Neural cell (in vitro differentiated cells): Measurements from ENCODE around the gene FAU. TPM values are rescaled to one million over a fixed set of nuclear protein-coding genes. Genes with fewer than 3 reads are reported as not detected.

Source experiments
- H2AFZ ChIP-seq: fragments of 200-600, 300-800 bp; sonication (generic), shearing (Covaris generic); 2 replicates; pipeline ENCODE4 v1.6.0; 2014; ENCODE audit warnings: low read depth, mild to moderate bottlenecking, antibody characterized with exemption, low read length, moderate library complexity
- H3F3A ChIP-seq: fragments of 200-600 bp; shearing (Covaris generic); 2 replicates; pipeline ENCODE4 v1.6.1; 2016; ENCODE audit warnings: mild to moderate bottlenecking, moderate library complexity, mixed read lengths, antibody characterized with exemption, low read length; ENCODE audit not compliant: insufficient read depth, poor library complexity, severe bottlenecking
- H3K27ac ChIP-seq: fragments of 200-600, 300-800 bp; sonication (generic), shearing (Covaris generic); 2 replicates; pipeline ENCODE4 v1.5.1; 2014; ENCODE audit warnings: mild to moderate bottlenecking, low read length, moderate library complexity
- H3K27me3 ChIP-seq: fragments of 300-800, 200-600 bp; sonication (generic), shearing (Covaris generic); 2 replicates; pipeline ENCODE4 v1.6.0; 2014; ENCODE audit warnings: mild to moderate bottlenecking, low read depth, low read length, moderate library complexity; ENCODE audit not compliant: insufficient read depth
- H3K36me3 ChIP-seq: fragments of 300-800, 200-600 bp; sonication (generic), shearing (Covaris generic); 2 replicates; pipeline ENCODE4 v1.5.1; 2014; ENCODE audit warnings: mild to moderate bottlenecking, antibody characterized with exemption, low read length, moderate library complexity; ENCODE audit not compliant: insufficient read depth
- H3K4me2 ChIP-seq: fragments of 300-800, 200-600 bp; sonication (generic), shearing (Covaris generic); 2 replicates; pipeline ENCODE4 v1.6.0; 2014; ENCODE audit warnings: mild to moderate bottlenecking, low read length
- H3K4me3 ChIP-seq: fragments of 300-800, 200-600 bp; sonication (generic), shearing (Covaris generic); 2 replicates; pipeline ENCODE4 v1.5.1; 2014; ENCODE audit warnings: mild to moderate bottlenecking, low read length, moderate library complexity
- H3K79me2 ChIP-seq: fragments of 200-600 bp; shearing (Covaris generic); replicated peaks from 2 replicates; pipeline ENCODE4 v1.6.0; 2014; ENCODE audit warnings: mild to moderate bottlenecking, low read length, moderate library complexity; ENCODE audit not compliant: insufficient read depth
- H3K9ac ChIP-seq: fragments of 300-800, 200-600 bp; sonication (generic), shearing (Covaris generic); 2 replicates; pipeline ENCODE4 v1.6.1; 2016; ENCODE audit warnings: mild to moderate bottlenecking, low read length, mixed read lengths
- H3K9me2 ChIP-seq: fragments of 200-600 bp; shearing (Covaris generic); 2 replicates; pipeline ENCODE4 v1.6.1; 2016; ENCODE audit warnings: mild to moderate bottlenecking, low read length, mixed read lengths; ENCODE audit not compliant: insufficient read depth
- H3K9me3 ChIP-seq: fragments of 200-600, 300-800 bp; sonication (generic), shearing (Covaris generic); 2 replicates; pipeline ENCODE4 v1.6.1; 2016; ENCODE audit warnings: mild to moderate bottlenecking, mixed run types, low read length, moderate library complexity, mixed read lengths
- H4K20me1 ChIP-seq: fragments of 200-600 bp; shearing (Covaris generic); 2 replicates; pipeline ENCODE4 v1.6.1; 2016; ENCODE audit warnings: mild to moderate bottlenecking, mixed run types; ENCODE audit not compliant: insufficient read depth
- EP300 ChIP-seq: fragments of 450-650 bp; conservative IDR thresholded peaks from 2 replicates; pipeline ENCODE4 v1.6.1; 2014; ENCODE audit warnings: antibody characterized with exemption, mild to moderate bottlenecking, moderate library complexity; ENCODE audit not compliant: poor library complexity, severe bottlenecking
- EZH2 ChIP-seq: fragments of 200-600, 300-800 bp; shearing (Covaris generic), sonication (generic); IDR thresholded peaks from 2 replicates; pipeline ENCODE4 v1.6.1; 2014; ENCODE audit warnings: antibody characterized with exemption, low read length, borderline replicate concordance, mild to moderate bottlenecking; ENCODE audit not compliant: insufficient read depth, poor library complexity, severe bottlenecking
- MXI1 ChIP-seq: fragments of 450-650 bp; conservative IDR thresholded peaks from 2 replicates; pipeline ENCODE4 v1.6.1; 2014; ENCODE audit warnings: antibody characterized with exemption, mild to moderate bottlenecking; ENCODE audit not compliant: poor library complexity, severe bottlenecking
- POLR2AphosphoS5 ChIP-seq: IDR thresholded peaks from 2 replicates; pipeline ENCODE4 v1.6.1; 2012
- RAD21 ChIP-seq: fragments of 450-650 bp; conservative IDR thresholded peaks from 2 replicates; pipeline ENCODE4 v1.6.1; 2014; ENCODE audit warnings: antibody characterized with exemption, mild to moderate bottlenecking, moderate library complexity
- SMC3 ChIP-seq: fragments of 450-650 bp; conservative IDR thresholded peaks from 2 replicates; pipeline ENCODE4 v1.6.1; 2014; ENCODE audit warnings: antibody characterized with exemption, mild to moderate bottlenecking, moderate library complexity; ENCODE audit not compliant: poor library complexity
- TAF1 ChIP-seq: IDR thresholded peaks from 2 replicates; pipeline ENCODE4 v1.6.1; 2012; ENCODE audit warnings: low read depth
- polyA plus RNA-seq: library from polyadenylated mRNA; depleted of rRNA; stranded (reverse); fragments of >200 nt; gene quantifications from 2 replicates; pipeline ENCODE4 v1.2.3, GENCODE V29; 2014
- TF ChIP-seq, protein P1 (sequence below): IDR thresholded peaks from 2 replicates; pipeline ENCODE4 v1.6.1; 2012; ENCODE audit warnings: borderline replicate concordance
- TF ChIP-seq, protein P2 (sequence below): fragments of 450-650 bp; IDR thresholded peaks from 2 replicates; pipeline ENCODE4 v1.5.1; 2014; ENCODE audit warnings: antibody characterized with exemption, mild to moderate bottlenecking, moderate library complexity; ENCODE audit not compliant: poor library complexity, severe bottlenecking

FAU gene
- polyA plus RNA-seq, 1 donor from 2014 or later: 420 TPM

DNA sequence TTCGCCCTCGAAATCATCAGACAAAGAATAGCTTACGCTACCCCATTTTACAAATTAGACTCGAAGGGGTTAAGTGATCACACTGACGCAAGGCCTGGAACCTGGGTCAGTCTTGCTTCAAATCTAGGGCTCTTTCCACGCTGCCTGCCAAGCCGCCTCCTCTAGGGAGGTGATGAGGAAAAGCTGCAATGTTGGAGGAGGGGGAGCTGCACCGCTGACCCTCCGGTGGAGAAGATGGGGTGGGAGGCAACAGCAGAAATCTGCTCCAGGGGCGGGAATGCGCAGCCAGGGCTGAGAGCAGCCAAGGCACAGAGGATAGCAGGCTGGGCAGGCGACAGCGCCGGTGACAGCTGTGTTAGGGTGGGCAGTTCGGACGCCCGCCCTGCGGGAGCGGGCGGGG, 11.8 kb upstream of the FAU start:
- no peaks in the 10 kb centered on the region for H3K27me3 ChIP-seq
- H2AFZ ChIP-seq: peak overlapping the region; percentile 87
- no peaks in the 10 kb centered on the region for H3K9me2 ChIP-seq
- H3K9ac ChIP-seq: peak overlapping the region; percentile 97
- H3K4me3 ChIP-seq: peak overlapping the region; percentile 100
- H4K20me1 ChIP-seq: no peaks in the 10 kb centered on the region
- peak overlapping the region; percentile 98 for H3K27ac ChIP-seq
- TF ChIP-seq TAF1 (no peak), MXI1 (no peak)
- H3K79me2 ChIP-seq: peaks cover 16% of the 10 kb centered on the region
- peaks cover 5% of the 10 kb centered on the region for H3F3A ChIP-seq
- H3K4me2 ChIP-seq: peak overlapping the region; percentile 95
- no peaks in the 10 kb centered on the region for H3K9me3 ChIP-seq
- no peaks in the 10 kb centered on the region for H3K36me3 ChIP-seq

DNA sequence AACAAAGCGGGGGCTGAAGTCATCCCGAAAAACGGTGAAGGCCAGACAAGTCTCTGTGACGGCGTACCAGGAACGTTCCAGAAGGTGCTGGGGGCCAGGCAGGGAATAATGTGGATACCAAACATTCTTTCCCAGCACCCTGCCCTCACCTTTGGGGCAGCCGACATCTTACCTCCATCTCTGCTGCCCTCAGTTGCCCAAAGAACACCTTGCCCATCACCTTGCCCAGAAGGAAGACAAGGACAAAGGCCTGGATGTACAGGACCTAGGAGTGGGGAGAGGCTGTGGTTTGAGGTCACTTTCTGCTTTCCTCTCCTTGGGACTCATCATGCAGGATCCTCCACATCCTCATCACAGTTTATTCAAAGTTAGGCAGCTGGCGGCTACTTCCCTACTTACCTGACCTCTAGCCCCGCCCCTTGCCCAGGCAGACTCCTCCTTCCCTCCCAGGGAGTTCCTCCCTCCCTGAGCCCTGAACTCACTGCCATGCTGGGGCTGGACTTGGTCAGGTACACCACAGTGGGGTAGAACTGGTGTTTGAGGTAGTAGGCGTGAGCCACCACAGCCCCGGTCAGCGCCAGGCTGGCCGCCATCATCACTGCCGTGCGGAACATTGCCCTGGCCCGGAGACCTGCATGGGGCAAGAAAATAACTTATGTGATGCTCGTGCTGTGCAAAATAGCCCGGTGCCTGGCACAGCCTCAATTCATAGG, 11.2 kb upstream of the FAU start:
- H3K36me3 ChIP-seq: no peaks in the 10 kb centered on the region
- H3K9me2 ChIP-seq: no peaks in the 10 kb centered on the region
- peak overlapping the region; percentile 100 for H3K4me3 ChIP-seq
- H3K27ac ChIP-seq: peak overlapping the region; percentile 98
- no peak overlapping the region for H2AFZ ChIP-seq
- H3F3A ChIP-seq: peaks cover 5% of the 10 kb centered on the region
- H4K20me1 ChIP-seq: no peaks in the 10 kb centered on the region
- TF ChIP-seq EP300 (no peak), SMC3 (no peak), TAF1 (no peak), POLR2AphosphoS5 (no peak), EZH2 (no peak), MXI1 (no peak), RAD21 (no peak)
- TF ChIP-seq, protein P1, sequence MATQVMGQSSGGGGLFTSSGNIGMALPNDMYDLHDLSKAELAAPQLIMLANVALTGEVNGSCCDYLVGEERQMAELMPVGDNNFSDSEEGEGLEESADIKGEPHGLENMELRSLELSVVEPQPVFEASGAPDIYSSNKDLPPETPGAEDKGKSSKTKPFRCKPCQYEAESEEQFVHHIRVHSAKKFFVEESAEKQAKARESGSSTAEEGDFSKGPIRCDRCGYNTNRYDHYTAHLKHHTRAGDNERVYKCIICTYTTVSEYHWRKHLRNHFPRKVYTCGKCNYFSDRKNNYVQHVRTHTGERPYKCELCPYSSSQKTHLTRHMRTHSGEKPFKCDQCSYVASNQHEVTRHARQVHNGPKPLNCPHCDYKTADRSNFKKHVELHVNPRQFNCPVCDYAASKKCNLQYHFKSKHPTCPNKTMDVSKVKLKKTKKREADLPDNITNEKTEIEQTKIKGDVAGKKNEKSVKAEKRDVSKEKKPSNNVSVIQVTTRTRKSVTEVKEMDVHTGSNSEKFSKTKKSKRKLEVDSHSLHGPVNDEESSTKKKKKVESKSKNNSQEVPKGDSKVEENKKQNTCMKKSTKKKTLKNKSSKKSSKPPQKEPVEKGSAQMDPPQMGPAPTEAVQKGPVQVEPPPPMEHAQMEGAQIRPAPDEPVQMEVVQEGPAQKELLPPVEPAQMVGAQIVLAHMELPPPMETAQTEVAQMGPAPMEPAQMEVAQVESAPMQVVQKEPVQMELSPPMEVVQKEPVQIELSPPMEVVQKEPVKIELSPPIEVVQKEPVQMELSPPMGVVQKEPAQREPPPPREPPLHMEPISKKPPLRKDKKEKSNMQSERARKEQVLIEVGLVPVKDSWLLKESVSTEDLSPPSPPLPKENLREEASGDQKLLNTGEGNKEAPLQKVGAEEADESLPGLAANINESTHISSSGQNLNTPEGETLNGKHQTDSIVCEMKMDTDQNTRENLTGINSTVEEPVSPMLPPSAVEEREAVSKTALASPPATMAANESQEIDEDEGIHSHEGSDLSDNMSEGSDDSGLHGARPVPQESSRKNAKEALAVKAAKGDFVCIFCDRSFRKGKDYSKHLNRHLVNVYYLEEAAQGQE: no peak
- TF ChIP-seq, protein P2, sequence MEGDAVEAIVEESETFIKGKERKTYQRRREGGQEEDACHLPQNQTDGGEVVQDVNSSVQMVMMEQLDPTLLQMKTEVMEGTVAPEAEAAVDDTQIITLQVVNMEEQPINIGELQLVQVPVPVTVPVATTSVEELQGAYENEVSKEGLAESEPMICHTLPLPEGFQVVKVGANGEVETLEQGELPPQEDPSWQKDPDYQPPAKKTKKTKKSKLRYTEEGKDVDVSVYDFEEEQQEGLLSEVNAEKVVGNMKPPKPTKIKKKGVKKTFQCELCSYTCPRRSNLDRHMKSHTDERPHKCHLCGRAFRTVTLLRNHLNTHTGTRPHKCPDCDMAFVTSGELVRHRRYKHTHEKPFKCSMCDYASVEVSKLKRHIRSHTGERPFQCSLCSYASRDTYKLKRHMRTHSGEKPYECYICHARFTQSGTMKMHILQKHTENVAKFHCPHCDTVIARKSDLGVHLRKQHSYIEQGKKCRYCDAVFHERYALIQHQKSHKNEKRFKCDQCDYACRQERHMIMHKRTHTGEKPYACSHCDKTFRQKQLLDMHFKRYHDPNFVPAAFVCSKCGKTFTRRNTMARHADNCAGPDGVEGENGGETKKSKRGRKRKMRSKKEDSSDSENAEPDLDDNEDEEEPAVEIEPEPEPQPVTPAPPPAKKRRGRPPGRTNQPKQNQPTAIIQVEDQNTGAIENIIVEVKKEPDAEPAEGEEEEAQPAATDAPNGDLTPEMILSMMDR: no peak
- peaks cover 16% of the 10 kb centered on the region for H3K79me2 ChIP-seq
- H3K4me2 ChIP-seq: peak overlapping the region; percentile 95
- H3K27me3 ChIP-seq: no peaks in the 10 kb centered on the region
- no peaks in the 10 kb centered on the region for H3K9me3 ChIP-seq
- peak overlapping the region; percentile 97 for H3K9ac ChIP-seq
